HFF-Myc (cell line): ENCODE data around the gene MIEN1.
A peak's percentile ranks its signal among the peaks of the same experiment; 100 is the strongest.

ENCODE experiments used
- DNase-seq: peaks from one replicate; pipeline ENCODE4 v3.0.0-alpha.2; 2011; ENCODE audit warnings: low read depth; ENCODE audit errors: extremely low read depth
- H3K4me3 ChIP-seq: replicated peaks from 2 replicates; pipeline ENCODE4 v1.5.1; 2011; ENCODE audit warnings: low read depth, mild to moderate bottlenecking, control low read depth, low read length
- TF ChIP-seq, protein P1 (sequence below): IDR thresholded peaks from 2 replicates; pipeline ENCODE4 v1.5.1; 2012; ENCODE audit warnings: mild to moderate bottlenecking, low read depth, low read length, control low read depth; ENCODE audit errors: missing control alignments

The MIEN1 gene, protein sequence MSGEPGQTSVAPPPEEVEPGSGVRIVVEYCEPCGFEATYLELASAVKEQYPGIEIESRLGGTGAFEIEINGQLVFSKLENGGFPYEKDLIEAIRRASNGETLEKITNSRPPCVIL

DNA sequence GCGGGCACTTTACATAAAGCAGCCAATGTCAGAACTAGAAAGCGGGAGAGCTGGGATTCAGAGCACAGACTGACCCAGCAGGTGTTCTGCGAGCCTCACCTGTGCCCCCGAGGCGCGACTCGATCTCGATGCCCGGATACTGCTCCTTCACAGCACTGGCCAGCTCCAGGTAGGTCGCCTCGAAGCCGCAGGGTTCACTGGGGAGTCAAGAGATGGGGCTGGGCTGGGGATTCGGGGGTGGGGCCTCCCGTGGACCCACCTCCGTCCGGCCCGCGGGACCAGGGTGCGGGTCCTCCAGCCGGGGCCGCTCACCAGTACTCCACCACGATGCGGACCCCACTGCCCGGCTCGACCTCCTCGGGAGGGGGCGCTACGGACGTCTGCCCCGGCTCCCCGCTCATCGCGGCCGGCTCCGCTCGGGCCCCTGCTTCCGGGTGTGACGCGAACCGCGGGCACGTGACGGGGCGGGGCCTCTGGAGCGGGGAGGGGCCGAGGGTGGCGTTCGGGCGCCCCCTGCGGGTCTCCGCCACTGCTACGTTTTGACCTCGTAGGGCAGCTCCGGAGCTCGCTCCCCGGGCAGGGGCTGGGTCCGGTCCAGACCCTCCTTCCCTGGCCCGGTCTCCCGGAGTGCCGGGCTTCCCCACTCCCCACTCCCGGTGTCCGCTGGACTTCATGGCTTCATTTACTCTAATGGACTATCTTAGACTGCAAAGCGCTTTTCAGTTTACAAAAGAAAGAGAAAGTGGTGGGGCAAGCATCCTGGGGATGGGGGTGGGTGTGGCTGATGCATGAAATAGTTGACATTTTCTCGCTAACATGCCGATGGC, at the start of gene MIEN1:
Gene MIEN1, minus strand, starts transcription at position 438 of the 827 bp plus-strand sequence. Its CDS starts 37 bp downstream, at position 401.
- peak within 1 kb of the TSS; percentile 76 for H3K4me3 ChIP-seq
- DNase-seq = peak; percentile 52

DNA sequence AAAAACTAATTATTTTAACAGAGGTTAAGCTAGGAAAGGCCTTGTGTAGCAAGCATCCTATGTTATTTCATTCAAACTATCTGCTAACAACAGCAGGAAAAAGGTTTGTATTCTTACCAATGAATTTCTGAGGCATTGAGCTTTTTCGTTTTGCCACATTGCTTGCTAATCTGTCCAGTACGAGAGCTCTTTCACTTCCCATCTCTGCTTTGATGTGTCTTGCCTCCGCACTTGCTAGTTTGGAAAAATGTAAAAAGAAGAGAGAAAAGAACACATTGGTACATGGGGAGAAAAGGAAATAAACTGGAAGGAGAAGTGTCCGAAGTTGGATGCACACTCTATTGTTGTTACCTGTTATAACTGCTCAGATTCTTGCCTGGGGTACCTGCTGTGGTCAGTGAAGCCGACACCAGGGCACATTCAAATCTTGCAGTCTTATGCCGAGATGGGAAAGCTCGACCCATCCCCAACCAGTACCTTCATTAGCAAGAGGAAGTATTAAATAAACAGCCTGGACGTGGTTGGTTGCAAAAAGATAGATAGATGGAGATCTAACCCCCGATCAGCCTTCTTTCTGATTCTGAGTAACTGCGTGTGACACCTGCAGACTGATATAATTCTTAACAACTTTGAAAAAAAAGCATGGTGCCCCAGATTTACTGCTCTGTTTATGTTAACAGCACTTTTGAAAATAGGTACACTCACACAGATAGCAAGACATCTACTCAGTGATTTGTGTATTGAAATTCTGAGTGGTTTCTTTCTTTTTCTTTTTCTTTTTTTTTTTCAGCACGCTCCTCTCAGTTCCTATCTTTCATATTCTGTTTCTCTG, 47.4 kb upstream of the MIEN1 start:
- no peak overlapping the region for H3K4me3 ChIP-seq
- DNase-seq = no peak
- TF ChIP-seq, protein P1, sequence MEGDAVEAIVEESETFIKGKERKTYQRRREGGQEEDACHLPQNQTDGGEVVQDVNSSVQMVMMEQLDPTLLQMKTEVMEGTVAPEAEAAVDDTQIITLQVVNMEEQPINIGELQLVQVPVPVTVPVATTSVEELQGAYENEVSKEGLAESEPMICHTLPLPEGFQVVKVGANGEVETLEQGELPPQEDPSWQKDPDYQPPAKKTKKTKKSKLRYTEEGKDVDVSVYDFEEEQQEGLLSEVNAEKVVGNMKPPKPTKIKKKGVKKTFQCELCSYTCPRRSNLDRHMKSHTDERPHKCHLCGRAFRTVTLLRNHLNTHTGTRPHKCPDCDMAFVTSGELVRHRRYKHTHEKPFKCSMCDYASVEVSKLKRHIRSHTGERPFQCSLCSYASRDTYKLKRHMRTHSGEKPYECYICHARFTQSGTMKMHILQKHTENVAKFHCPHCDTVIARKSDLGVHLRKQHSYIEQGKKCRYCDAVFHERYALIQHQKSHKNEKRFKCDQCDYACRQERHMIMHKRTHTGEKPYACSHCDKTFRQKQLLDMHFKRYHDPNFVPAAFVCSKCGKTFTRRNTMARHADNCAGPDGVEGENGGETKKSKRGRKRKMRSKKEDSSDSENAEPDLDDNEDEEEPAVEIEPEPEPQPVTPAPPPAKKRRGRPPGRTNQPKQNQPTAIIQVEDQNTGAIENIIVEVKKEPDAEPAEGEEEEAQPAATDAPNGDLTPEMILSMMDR = no peak

More for the DNA sequence above, at the start of gene MIEN1:
- TF ChIP-seq, protein P1 = peak; percentile 80

DNA sequence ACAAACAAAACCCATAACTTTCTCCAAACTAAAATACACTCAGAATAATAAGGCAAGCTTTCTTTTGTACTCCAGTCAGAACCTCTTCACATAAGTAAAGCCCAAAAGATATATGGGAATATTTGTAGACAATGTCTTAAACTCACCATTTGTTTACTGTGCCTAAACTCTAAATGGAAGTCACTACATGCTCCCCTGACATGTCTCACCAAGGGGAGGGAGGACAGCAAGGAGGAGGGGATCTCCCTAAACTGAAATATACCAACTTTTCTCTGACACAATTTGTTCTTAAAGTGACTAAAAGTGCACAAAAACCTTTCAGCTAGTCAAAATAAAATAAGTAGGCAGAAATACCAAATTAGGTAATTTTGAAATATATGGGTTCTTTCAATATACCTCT, 45.9 kb upstream of the MIEN1 start:
- no peak for DNase-seq
- TF ChIP-seq, protein P1 = no peak
- H3K4me3 ChIP-seq = no peak overlapping the region

DNA sequence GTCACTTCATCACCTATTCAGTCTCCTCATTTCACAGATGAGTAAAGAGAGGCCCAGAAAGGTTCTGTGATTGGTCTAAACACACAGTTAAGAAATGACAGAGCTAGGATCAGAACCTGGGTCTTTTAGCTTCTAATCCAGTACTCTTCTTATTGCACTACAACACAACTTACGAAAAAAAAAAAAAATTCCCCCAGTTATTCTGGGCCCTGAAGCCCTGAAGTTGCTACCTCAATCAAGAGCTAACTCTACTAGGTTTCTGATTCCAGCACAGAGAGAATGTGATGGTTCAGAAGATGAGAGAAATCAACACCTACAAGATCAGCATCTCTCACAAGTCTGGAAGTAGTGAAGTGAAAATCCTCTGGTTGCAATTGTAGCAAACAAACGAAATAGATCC, 44.7 kb upstream of the MIEN1 start:
- TF ChIP-seq, protein P1 = no peak
- DNase-seq = no peak
- H3K4me3 ChIP-seq = no peak overlapping the region

DNA sequence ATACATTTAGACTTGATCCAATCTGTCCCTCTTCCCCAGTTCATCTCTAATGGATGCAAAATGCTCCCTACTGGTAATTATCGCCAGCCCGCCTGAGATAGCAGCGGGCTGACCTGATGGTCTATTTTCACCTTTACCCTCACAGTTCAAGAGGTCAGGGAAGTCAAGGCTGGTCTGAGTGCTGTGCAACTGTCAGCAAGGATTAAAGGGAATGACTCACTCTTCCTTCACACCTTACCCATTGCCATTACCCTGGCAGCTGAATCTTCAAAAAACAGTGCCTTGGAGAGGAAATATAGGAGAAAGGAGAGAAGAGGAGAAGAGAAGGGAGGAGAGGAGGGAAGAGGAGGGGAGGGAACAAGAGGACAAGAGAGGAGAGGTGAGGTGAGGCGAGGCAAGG, 43.7 kb upstream of the MIEN1 start:
- TF ChIP-seq, protein P1 = no peak
- no peak overlapping the region for H3K4me3 ChIP-seq
- DNase-seq = no peak

DNA sequence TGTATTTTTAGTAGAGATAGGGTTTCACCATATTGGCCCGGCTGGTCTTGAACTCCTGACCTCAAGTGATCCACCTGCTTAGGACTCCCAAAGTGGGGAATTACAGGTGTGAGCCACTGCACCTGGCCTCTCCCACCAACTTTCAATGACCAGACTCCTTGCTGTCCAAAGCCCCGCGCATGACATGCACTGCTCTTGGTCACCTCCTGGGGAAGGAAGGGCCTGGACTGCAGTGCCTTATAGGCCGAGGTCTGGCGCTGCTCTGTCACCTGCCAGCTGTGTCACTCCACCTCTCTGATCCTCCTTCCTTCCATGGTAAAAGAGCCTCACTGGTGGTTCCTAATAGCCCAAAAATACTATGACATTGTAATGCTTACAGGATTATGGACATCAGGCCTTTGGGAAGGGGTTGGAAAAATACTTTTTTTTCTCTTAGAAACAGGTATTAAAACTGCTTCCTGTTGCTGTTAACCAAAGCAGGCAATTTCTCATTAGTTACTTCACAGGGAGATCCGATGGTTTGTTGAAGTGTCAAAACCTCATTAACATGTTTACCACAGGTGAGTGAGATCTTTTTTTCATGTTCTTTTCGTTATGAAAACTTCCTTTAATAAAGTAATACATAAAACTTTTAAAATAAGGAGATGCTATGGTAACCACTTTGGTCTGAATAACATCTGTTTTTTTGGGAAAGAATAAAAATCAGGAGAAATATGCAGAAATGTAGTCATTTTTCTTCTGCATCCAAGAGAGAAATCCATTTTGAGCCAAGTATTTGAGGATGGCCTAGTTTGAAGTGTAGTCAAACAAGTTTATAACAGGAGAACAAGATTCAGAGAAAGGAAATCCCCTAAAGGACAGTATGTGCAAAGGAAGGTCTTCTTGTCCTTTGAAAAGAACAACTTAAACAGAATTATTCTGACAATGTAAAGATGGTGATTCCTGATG, 42.9 kb upstream of the MIEN1 start:
- no peak for DNase-seq
- no peak overlapping the region for H3K4me3 ChIP-seq
- TF ChIP-seq, protein P1 = no peak
